ENCODE results near the gene NTF4. TPM values are rescaled to one million over a fixed set of nuclear protein-coding genes. Genes with fewer than 3 reads are reported as not detected.

NTF4 gene
- total RNA-seq, 3 donors from 2014 or later (not counting 1 experiment from before 2014, with no cell fraction given), result not detected

GRCh38 chr19:49085020-49085867, 20.6 kb upstream of the NTF4 start, which contains the start of gene SNRNP70:
SNRNP70 (plus strand) TSS chr19:49085451; CDS start chr19:49086415, 964 bp downstream.
- Histone ChIP-seq H3K36me3 (ENCODE audit: control insufficient read depth, insufficient read depth, low read length) (peaks cover 6% of the 10 kb centered on the region), H3K9me3 (ENCODE audit: control insufficient read depth, insufficient read depth, low read length) (no peaks in the 10 kb centered on the region), H3K27me3 (ENCODE audit: control insufficient read depth, insufficient read depth, low read length) (no peaks in the 10 kb centered on the region), H3K4me1 (ENCODE audit: control insufficient read depth, insufficient read depth, low read length) (peaks cover 24% of the 10 kb centered on the region), H3K4me3 (ENCODE audit: low read length) (peak within 1 kb of the TSS; percentile 76), H3K27ac (ENCODE audit: low read length) (peak within 1 kb of the TSS; percentile 78)
- Mint-ChIP-seq H3K27me3 (ENCODE audit: low read depth in 2 of 2) (peaks cover 0 to 3% of the 10 kb centered on the region in 2 donors), H3K4me1 (peaks cover 29 to 39% of the 10 kb centered on the region in 2 donors), H3K27ac (peak within 1 kb of the TSS; percentile 96), H3K36me3 (no peaks in the 10 kb centered on the region), H3K4me3 (peak within 1 kb of the TSS; percentile 99), H3K9me3 (no peaks in the 10 kb centered on the region)
- intact Hi-C loops (cut with micrococcal nuclease), result no loop called here
- WGBS (ENCODE audit: insufficient coverage), result under 1% methylated on average over 89 of the region's 89 CpGs
- DNase-seq, result peak; percentile 99 to 100
- no peak for TF ChIP-seq CTCF (IDR thresholded peaks at IDR 0.05)
- ATAC-seq, result peak; percentile 91 to 96 (median 93)

GRCh38 chr19:49084206-49085019, 19.8 kb upstream of the NTF4 start:
- DNase-seq (no peak), ATAC-seq (no peak)
- no peak for TF ChIP-seq CTCF (IDR thresholded peaks at IDR 0.05)
- Mint-ChIP-seq H3K4me3 (peak overlapping the region; percentile 99), H3K9me3 (no peaks in the 10 kb centered on the region), H3K27ac (peak overlapping the region; percentile 96), H3K36me3 (no peaks in the 10 kb centered on the region), H3K4me1 (peaks cover 29 to 37% of the 10 kb centered on the region in 2 donors), H3K27me3 (ENCODE audit: low read depth in 2 of 2) (peaks cover 0 to 3% of the 10 kb centered on the region in 2 donors)
- H3K4me3 ChIP-seq (ENCODE audit: low read length), result peak overlapping the region; percentile 76
- peaks cover 2% of the 10 kb centered on the region for H3K36me3 ChIP-seq (ENCODE audit: control insufficient read depth, insufficient read depth, low read length)
- H3K27me3 ChIP-seq (ENCODE audit: control insufficient read depth, insufficient read depth, low read length), result no peaks in the 10 kb centered on the region
- peaks cover 24% of the 10 kb centered on the region for H3K4me1 ChIP-seq (ENCODE audit: control insufficient read depth, insufficient read depth, low read length)
- no peaks in the 10 kb centered on the region for H3K9me3 ChIP-seq (ENCODE audit: control insufficient read depth, insufficient read depth, low read length)
- WGBS (ENCODE audit: insufficient coverage), result 79% methylated on average over 26 of the region's 26 CpGs
- peak overlapping the region; percentile 78 for H3K27ac ChIP-seq (ENCODE audit: low read length)
- intact Hi-C loops (cut with micrococcal nuclease), result no loop called here

- no peak overlapping the region for H3K27ac Mint-ChIP-seq
- Histone ChIP-seq H3K27ac (ENCODE audit: low read length) (no peak overlapping the region), H3K4me3 (ENCODE audit: low read length) (no peak overlapping the region), H3K27me3 (ENCODE audit: control insufficient read depth, insufficient read depth, low read length) (no peaks in the 10 kb centered on the region), H3K9me3 (ENCODE audit: control insufficient read depth, insufficient read depth, low read length) (no peaks in the 10 kb centered on the region), H3K4me1 (ENCODE audit: control insufficient read depth, insufficient read depth, low read length) (peaks cover 13% of the 10 kb centered on the region), H3K36me3 (ENCODE audit: control insufficient read depth, insufficient read depth, low read length) (no peaks in the 10 kb centered on the region)
- H3K36me3 Mint-ChIP-seq, result no peaks in the 10 kb centered on the region
- no peaks in the 10 kb centered on the region for H3K9me3 Mint-ChIP-seq
- intact Hi-C loops (cut with micrococcal nuclease), result no loop called here
- no peak overlapping the region for H3K4me3 Mint-ChIP-seq
- ATAC-seq, result no peak
- no peak for TF ChIP-seq CTCF (IDR thresholded peaks at IDR 0.05)
- peaks cover 0 to 5% of the 10 kb centered on the region in 2 donors for H3K27me3 Mint-ChIP-seq (ENCODE audit: low read depth in 2 of 2)
- no peak for DNase-seq
- H3K4me1 Mint-ChIP-seq, result peaks cover 16 to 17% of the 10 kb centered on the region in 2 donors
- 78% methylated on average over 1 of the region's 1 CpG for WGBS (ENCODE audit: insufficient coverage)
Measured at GRCh38 chr19:49081273-49081672, 16.7 kb upstream of the NTF4 start.

Data from natural killer cell (primary cell).